ENCODE data around the gene SLC17A9.

The SLC17A9 gene

DNA sequence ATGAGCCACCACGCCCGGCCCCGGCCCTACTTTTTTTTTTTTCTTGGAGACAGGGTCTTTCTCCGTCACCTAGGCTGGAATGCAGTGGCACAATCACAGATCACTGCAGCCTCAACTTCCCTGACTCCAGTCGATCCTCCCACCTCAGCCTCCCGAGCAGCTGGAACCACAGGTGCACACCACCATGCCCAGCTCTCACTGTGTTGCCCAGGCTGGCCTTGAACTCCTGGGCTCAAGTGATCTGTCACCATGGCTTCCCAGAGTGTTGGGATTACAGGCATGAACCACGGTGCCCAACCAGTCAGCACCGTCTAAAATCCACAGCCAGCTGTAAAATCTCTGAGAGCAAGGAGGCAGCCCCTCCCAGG is 17.4 kb downstream of the SLC17A9 start:
- DNase-seq, result no peak

DNA sequence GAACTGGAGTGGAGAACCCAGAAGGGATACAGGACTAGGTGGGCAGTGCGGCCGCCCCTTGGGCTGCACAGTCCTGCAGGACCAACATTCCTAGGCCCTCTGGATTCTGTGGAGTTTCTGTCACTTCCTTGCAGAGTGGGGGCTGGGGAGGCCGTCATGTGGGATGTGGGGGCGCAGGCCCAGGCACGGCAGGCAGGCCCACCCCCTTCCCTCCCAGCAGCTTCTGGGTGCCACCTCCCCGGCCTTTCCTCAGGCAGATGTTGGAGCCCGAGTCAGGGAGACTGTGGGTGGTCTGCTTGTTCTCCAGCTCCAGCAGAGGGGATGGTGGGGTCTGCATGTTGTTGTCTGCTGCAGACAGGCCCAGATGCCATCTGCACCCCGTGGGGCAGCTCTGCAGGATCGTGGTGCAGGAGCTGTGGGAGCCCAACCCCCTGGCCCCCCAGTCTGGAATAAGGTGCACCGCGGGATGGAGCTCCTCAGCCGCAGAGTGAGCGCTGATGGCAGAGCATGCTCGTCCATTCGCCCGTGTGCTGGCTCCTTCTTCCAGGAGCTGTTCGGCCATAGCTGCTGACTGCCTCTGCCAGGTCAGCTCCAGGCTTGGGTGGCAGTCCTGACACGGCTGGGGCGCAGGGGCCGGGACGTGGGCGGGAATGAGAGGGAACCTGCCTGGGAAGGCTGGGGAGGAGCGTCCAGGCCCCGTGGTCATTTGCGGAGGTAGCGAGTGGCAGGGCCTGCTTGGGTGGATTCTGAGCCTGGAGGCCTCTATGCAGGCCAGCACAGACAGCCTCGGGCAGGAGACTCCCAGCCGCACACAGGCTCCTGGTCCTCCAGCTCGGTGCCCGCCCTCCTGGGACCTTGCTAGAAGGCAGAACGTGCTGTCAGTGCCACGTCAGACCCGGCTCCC is 18.1 kb downstream of the SLC17A9 start:
- no peak for DNase-seq

DNA sequence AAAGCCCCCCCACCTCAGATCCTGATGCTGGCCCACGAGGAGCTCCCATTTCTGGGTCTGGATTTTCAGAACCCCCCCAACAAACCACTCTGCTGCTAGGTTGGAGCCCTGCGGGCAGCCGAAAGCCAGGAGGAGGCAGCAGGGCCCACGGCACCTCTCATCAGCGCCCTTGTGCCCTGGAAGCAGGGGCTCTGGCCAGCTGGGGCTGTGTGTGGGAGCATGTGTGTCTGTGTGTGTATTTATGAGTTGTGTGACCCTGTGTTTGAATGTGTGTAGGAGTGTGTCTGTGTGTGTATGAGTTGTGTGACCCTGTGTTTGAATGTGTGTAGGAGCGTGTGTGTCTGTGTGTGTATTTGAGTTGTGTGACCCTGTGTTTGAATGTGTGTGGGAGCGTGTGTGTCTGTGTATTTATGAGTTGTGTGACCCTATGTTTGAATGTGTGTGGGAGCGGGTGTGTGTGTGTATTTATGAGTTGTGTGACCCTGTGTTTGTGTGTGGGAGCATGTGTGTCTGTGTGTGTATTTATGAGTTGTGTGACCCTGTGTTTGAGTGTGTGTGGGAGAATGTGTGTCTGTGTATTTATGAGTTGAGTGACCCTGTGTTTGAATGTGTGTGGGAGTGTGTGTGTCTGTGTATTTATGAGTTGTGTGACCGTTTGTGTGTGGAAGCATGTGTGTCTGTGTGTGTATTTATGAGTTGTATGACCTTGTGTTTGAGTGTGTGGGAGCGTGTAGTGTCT is 18.9 kb downstream of the SLC17A9 start:
- DNase-seq, result no peak

DNA sequence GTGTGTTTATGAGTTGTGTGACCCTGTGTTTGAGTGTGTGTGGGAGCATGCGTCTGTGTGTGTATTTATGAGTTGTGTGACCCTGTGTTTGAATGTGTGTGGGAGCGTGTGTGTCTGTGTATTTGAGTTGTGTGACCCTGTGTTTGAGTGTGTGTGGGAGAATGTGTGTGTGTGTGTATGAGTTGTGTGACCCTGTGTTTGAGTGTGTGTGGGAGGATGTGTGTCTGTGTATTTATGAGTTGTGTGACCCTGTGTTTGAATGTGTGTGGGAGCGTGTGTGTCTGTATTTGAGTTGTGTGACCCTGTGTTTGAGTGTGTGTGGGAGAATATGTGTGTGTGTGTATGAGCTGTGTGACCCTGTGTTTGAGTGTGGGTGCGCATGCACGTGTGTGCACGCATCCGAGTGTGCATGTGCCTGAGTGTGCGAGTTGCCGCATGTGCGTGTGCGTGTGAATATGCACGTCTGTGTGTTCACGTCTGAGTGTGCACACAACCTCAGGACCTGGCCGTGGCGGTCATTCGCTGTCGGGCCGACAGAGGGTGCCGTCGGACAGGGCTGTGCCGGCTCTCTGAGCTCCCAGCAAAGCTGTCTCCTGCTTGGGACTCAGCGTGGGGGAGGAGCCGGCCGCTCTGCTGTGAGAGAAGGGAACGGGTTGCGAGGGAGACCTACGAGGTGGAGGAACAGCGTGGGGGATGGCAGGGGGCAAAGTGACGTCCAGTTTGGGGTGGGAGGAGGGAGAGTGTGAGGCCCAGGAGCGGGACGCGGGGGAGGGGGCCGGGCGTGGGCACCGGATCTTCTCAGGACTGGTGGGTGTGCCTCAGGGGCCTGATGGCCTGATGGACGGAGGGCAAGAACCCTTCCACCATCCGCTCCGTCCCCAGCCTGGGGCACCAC is 19.7 kb downstream of the SLC17A9 start:
- DNase-seq, result peak; percentile 72

DNA sequence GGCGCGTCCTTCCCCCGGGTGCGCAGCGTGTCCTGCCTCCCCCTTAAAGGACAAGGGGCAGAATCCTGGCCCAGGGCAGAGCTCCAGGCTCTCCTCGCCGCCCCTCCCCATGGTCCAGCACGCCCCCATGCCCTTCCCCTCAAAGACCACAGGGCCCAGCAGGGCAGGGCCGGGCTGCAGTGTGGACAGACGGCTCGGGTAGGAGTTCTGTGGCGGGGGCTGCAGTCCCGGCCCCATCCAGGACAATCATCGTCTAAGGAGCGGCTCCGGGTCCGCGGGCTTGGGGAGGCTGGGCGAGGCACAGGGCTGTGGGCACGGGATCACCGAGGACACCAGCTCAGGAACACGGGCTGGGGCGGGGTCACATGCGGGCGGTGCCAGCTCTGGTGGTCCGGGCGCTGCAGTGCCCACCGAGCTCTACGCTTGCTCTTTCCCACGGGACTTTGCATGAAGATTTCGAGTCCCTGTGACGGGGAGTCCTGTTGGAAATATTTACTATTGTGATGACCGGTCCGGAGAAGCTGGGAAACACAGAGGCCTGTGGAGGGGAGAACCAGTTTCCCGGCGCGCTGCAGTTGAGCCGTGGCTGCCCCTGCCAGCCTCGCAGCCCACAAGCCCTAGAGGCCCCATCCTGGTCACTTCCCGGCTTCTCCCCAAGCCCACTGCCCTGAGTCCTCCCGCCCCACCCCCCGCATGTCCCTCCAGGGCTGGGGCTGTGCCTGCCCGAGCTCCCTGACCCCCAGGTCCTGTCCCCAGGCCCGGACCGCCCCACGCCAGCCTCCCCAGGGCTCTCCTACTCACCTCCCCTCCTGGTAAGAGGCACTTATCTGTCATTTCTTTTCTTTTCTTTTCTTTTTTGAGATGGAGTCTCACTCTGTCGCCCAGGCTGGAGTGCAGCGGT is 20.6 kb downstream of the SLC17A9 start:
- DNase-seq, result no peak

DNA sequence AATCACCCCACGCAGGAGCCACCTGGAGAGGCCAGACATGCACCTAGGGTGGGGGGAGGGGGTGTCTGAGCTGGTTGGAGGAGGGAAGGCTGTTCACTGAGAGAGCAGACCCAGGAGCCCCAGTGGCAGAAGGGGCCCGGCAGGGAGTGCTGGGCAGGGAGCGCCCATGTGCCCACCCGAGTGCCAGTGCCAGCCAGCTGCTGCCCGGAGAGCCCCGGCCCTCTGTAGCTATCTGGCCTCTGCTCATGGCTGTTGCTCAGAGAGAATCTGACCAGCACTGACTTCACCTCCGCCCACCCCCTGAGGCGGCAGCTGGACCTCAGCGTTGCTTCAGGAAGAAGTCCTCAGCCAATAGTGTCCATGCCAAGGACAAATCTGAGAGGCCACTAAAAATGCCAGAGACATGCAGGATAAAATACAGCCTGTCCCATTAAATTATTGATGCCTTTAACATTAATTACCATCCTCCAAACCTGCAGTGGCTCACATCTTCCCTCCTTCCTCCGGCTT is 22.8 kb downstream of the SLC17A9 start:
- DNase-seq, result no peak

DNA sequence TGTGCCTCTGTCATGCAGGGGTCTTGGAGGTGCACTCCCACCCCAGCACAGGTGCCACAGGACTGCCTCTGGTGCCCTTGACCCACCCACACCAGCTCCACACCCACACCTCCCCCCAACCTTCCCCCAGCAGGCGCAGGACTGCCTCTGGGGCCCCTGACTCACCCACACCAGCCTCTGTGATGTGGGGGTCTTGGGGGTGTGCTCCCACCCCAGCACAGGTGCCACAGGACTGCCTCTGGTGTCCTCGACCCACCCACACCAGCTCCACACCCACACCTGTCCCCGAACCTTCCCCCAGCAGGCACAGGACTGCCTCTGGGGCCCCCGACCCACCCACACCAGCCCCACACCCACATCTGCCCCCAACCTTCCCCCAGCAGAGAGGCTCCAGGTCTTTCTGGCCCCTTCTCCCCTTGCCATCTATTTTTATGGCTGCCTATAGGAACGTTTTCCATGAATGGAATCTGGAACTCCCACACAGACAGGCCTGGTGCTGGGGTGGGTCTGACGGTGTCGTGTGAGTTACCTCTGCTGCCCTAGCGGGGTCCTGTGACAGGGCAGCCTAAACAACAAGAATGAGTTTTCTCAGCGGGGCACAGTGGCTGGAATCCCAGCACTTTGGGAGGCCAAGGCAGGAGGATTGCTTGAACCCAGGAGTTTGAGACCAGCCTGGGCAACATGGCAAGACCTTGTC is 23.5 kb downstream of the SLC17A9 start:
- DNase-seq, result no peak

DNA sequence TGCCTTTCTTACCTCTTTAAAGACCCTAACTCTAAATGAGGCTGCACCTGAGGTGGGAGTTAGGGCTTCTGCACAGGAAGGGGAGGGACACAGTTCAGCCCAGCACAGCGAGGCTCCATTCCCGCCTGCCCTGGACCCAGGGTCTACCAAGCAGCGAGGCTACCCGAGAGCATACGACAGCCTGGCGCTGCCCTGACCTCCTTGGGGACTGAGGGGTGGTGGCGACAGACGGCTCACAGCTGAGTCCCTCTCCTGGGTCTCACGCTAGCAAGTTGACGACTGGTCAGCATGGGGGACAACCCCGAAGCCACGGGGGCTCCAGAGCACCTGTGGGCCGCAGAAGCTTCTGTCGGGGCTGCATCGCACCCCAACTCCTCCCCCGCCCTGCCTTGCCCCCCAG is 24.4 kb downstream of the SLC17A9 start:
- no peak for DNase-seq

DNA sequence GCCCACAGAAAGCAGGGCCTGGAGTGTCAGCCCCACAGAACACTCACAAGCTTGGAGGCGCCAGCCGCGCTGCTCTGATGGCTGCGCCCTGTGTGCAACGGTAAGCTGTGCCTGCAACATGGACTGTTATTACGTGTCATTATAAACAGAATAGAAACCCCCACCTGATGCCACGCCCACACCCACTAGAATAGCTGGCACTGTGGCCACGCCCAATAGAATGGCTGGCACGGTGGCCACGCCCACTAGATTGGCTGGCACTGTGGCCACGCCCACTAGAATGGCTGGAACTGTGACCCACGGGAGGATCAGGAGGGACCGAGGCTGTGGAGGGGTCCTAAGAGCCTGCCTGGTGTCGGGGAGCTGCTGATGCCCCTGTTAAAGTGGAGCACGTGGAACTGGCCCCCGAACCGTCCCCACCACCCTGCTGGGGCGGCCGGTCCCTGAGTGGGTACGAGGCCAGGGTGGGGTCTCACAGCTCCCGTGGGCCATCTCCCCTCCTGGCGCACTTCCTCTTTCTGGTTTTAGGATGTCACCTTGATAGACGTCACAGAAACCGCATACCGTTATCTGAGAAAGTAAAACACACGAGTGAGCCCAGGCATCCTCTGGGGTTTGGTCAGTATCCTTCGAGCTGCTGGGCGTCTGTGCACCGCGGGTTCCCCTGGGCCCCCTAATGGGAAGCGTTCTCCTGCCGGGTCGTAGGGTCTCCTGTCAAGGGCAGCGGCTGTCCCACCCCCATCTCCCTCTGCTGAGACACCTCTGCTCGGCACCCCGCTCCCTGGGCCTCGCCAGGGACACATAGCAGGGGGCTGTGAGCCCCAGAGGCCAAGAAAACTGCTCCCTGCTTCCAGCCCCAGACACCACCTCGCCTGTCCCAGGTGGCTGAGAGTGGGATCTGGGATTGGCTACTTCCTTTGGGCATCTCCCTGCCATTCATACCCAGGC is 25.4 kb downstream of the SLC17A9 start:
- DNase-seq, result no peak

DNA sequence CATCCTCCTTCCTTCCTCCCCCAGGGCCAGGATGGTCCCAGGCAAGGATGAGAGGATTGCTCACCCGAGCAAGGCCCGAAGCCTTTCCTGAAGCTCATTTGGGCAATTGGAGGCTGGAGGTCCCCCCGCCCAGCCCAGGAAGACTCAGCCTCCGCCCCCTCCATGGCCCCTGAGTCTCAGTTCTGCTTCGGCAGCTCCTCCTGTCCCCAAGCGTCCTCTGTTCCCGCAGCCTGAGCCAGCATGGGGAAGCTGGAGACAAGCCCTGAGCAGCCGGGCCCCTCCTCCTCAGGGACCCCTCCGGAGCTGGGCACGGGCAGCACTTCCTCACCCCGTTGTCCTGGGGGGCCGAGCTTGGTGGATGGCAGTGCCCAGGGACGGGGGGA is 26.0 kb downstream of the SLC17A9 start:
- DNase-seq, result no peak

DNA sequence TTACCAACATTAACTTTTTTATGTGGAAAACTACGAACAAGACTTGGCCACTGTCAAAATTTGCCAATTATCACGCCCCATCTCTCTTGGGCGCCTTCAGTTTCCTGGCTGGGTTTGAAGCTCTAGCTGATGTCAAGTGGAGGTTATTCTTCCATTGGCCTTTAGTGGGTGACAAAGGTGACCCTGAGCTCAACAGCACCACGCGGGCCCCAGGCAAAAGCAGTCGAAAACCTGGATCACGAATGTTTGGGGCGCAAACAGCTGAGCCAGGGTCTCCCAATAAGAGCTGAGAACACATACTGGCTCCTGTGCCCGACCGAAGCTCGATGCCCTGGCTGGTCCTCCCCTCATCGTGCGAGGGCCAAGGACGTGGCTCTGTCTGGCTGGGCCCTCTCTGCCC is 26.8 kb downstream of the SLC17A9 start:
- no peak for DNase-seq

DNA sequence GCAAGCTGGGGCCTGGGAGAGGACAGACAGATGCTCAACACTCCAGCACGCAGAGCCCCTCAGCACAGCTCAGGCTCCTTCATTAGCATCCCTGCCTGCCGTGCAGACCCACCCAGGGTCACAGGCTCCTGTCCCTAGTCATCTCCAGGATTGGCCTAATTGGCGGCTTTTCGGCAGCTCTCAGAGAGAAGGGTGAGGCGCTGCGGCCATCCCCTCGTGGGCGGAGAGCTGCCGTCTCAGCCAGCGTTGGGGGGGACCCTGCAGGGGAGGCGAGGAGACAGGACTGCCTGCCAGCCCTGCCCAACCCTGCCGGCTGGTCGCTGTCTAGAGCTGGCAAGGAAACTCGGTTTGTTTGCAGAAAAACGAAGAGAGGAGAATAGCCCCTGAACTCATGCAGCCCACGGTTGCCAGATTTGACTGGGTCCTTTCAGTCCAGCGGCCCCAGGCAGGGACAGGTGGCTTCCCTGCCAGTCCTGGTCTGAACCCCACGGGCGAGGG is 27.4 kb downstream of the SLC17A9 start:
- DNase-seq, result no peak

DNA sequence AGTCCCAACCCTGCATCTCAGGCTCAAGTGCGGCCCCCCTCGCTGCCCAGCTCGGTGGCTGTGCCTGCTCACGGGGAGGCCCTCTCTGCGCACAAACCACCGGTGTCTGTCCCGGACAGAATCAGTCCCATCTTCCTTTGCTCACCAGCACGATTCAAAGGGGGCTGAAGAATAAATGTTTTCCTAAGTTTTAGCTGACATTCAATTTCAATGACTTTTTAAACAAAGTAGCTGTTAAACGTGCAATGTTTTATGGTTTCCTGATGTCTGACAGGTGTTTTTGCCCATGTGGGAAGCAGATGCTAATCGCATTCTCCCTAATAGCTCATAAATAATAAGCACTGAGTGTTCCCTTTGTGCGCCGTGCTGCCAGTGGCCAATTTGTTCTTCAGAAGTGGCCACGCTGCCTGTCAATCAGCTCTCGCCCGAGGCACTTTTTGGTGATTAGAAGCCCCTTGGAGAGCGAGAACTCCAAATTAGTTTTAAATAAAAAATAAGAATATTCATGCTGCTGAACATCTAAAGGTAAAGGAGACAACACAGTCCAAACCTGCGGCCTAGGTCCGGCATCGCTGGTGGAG is 28.0 kb downstream of the SLC17A9 start:
- DNase-seq, result no peak

DNA sequence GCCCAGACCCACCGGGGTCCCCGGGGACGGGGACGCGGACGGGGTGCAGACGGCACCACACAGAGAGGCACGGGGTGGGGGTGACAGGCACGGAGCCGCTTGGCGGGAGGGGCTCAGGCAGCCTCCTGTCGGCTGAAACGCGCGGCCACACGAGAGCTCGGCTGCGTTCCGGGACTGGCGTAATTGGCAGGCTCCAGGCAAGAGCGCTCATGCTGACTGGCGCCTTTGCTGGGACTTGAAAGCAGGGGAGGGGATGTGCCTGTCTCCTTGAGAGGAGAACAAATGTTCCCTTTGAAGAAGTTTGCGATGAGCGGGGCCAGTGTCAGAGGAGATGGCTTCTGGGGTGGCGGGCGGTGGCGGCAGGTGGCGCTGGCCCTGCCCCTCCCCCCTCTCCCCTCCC is 28.5 kb downstream of the SLC17A9 start:
- DNase-seq, result no peak

DNA sequence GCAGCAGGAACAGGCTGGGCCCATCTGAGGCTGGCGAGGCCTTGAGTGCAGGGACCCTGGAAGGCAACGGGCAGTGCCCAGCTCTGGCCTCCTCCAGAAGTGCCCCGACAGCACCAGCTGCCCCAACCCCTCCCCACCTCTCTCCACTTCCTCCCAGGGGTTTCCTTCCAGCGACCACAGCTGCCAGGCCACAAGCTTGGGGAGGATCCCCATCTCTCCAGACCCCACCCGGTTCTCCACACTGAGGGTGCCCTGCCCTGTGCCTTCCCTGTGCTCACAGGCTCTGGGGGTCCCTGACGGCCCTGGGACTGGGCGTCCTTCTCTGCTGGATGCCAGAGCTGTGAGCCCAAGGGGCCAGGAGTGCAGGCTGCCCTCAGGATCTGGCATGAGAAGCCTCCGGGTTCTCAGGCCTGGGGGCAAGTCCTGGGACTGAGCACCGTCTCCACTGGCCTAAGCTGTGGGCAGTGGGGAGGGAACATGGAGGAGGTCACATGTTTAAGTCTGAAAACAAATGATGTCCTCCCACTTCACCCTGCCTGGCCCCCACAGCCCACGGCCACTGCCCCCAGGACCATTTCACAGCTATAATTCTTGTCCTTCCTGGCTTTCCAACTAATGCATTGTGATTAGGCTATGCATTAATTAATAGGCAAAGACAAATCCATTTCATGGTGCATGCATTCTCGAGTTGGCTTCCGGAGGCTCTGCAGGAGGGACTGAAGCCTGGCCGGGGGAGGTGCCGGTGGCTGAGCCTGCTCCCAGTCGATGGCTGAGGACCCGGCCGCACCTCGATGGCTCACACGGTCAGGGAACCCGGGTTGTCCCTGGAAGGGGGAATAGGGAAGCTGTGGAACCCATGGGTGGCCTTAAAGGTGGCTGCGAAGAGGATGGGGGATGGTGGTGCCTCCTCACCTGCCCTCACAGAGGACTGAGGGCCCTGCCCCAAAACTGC is 29.9 kb downstream of the SLC17A9 start:
- DNase-seq, result no peak

DNA sequence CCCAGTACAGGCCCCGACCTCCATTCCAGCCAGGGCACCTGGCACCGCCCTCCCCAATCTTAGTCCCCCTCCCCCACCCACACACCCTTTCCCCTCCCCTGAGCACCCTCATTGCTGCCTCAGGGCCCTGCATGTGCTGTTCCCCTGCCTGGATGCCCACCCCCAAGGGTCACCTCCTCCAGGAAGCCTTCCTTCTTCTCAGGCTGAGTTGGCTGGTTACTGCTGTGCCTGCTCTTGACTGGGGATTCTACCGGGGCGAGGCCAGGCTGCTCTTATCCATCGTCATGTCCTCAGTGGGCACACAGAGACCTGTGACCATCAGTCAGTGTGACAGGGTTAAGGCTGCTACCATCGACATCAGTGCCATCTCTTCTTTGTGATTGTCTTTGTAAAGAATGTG is 30.7 kb downstream of the SLC17A9 start:
- no peak for DNase-seq

DNA sequence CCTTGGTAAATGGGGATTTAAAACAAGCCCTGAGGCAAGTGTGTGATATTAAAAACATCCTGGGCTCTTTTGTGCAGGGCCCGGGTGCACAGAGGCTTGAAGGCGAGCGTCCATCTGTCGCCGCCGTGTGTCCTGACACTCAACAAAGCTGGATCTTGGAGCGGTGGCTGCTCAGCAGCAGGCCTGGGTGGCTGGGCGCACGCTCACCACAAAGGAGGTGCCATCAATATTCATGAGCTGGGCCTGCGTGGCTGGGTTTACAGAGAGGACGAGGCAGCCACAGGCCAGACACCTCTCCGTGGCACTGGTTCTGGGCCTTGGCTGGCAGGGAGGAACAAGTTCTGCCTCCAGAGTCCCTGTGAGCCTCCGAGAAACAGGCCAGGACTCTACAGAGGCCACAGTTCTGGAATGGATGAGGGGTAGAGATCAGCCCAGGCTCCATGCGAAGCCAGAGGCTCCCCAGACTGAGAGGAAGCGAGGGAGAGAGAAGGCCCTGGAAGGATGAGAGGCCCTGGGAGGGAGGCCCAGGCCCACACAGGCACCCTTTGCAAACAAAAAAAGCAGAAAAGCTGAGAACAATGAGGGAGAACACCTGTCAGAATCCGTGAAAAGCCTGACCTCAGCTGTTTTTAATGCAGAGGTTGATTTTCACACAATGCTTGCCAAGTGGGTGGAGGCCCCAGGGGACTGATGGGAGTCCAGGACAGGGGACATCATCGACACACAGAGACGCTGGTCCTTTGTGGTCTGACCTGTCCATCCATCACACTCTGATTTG is 32.3 kb downstream of the SLC17A9 start:
- DNase-seq, result no peak

DNA sequence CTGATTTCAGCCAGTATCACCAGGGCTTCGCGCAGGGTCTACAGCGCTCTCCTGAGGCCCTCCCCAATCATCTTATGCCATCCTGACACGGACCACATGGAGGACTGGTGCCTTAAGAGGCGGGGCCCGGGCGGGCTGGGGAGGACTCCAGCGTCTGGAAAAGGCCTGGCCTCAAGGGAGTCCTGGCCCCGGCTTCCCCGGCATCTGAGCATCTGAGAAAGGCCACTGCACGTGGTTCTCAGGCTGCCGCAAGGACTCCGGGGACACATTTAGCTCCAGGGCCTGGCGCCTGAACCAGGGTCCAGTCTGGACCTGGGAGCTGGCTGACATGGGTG is 32.9 kb downstream of the SLC17A9 start:
- no peak for DNase-seq

All from fibroblast of upper back skin (primary cell).